Bronchial epithelial cell (primary cell): ENCODE measurements around the gene RNF32. TPM values are rescaled to one million over a fixed set of nuclear protein-coding genes. Genes with fewer than 3 reads are reported as not detected.
"Not testable (repeated sequence)": the region's sequence is repeated elsewhere in the genome, so short reads cannot be mapped to it uniquely, and the experiment has no call there.

Source experiments
- DNase-seq: peaks from one replicate; pipeline ENCODE4 v3.0.0-alpha.2; 2010; ENCODE audit warnings: low read depth
- FAIRE-seq: peaks from 2 replicates; lab custom pipeline; 2011; peaks lifted over from hg19 to GRCh38; lab: Jason Lieb, UNC
- H3K27me3 ChIP-seq: 2 replicates; pipeline ENCODE4 v1.5.1; 2011; ENCODE audit warnings: low read length; ENCODE audit not compliant: control insufficient read depth, insufficient read depth
- H3K36me3 ChIP-seq: 2 replicates; pipeline ENCODE4 v1.5.1; 2011; ENCODE audit warnings: low read length; ENCODE audit not compliant: control insufficient read depth, insufficient read depth
- H3K4me3 ChIP-seq: 2 replicates; pipeline ENCODE4 v1.5.1; 2011; ENCODE audit warnings: mild to moderate bottlenecking, low read depth, low read length, control low read depth
- CTCF ChIP-seq: IDR thresholded peaks from 2 replicates; pipeline ENCODE4 v1.5.1; 2011; ENCODE audit warnings: mild to moderate bottlenecking, moderate library complexity, low read length, control low read depth, inconsistent platforms; ENCODE audit not compliant: insufficient read depth, severe bottlenecking
- total RNA-seq: library from RNA; depleted of rRNA; stranded (reverse); fragments of >200 nt; gene quantifications from 2 replicates; pipeline ENCODE4 v1.2.1, GENCODE V29; 2014

Gene RNF32
- total RNA-seq, 1 donor from 2014 or later: 1.8 TPM

DNA sequence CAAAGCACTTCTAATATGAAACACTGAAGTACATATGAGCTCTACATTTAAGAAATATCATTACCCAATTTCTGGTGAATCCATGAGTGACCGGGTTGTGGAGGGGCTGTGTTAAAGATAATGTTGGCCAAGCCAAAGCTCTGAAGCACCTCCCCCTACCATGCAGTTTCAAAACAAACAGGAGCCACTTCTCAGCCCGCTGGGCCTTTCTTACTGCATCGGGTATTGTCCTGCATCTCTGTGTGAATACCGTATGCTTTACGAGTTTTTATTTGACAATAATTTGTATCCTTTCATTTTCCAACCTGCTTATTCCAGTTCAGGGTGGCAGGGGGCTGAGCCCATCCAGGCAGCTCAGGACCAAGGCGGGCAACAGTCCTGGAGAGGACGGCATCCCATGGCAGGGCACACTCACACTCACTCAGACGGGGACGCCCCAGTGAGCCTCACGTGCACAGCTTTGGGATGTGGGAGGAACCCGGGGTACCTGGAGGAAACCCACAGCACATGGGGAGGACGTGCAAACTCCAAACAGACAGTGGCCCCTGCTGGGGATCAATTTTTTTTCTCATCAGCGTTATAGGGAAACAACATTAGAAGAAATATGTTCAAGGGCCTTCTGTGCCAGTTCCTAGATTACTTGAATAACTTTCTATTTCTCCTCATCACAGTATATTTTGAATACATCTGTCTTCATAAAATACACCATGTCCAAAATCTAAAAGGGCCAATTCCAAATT is 1.9 kb downstream of the RNF32 start:
- no peak for FAIRE-seq
- H3K27me3 ChIP-seq: no peaks in the 10 kb centered on the region
- no peaks in the 10 kb centered on the region for H3K36me3 ChIP-seq
- TF ChIP-seq CTCF: no peak
- no peak for DNase-seq
- H3K4me3 ChIP-seq: no peak overlapping the region

- H3K27me3 ChIP-seq, H3K36me3 ChIP-seq, H3K4me3 ChIP-seq, DNase-seq, FAIRE-seq: not testable (repeated sequence)
Observed at GRCh38 chr7:156647330-156647729, 6.8 kb downstream of the RNF32 start.

DNA sequence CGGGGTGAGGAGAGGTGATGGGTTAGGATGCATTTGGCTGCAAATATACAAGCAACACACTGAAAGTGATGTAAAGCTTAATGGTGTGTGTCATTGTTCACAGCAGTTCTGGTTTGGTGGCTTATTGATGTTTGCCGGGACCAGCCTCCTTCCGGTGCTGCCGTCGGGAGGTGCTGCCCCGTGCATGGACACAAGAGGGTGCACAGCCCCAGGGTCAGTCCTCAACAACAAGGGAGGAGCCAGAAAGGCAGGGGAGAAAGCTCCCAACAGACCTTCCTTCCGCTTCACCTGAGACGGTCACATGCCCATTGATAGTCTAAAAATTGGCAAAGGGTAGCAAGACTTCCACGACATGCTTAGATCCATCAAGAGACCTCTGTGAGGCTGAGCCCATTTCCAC is 9.5 kb downstream of the RNF32 start:
- no peak overlapping the region for H3K4me3 ChIP-seq
- no peaks in the 10 kb centered on the region for H3K36me3 ChIP-seq
- H3K27me3 ChIP-seq: no peaks in the 10 kb centered on the region
- TF ChIP-seq CTCF: peak; percentile 35
- FAIRE-seq (no peak), DNase-seq (no peak)

DNA sequence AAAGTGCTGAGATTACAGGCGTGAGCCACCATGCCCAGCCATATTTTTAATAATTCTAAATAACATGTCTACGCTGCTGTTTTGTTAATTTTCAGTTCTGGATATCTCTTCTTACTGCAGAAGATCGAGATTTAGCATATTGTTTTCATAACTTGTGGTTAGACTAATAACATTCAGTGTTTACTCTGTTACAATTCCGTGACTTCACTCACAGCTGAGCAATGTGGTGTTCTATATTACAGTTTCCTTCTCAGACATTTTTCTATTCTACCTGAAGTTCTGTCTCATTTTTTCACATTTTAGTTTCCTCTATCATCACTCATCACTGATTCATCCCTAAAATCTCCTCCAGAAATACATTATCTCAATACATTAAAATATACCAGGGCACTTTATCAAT is 10.9 kb downstream of the RNF32 start:
- Histone ChIP-seq H3K27me3 (no peaks in the 10 kb centered on the region), H3K36me3 (no peaks in the 10 kb centered on the region), H3K4me3 (no peak overlapping the region)
- FAIRE-seq (no peak), DNase-seq (no peak)
- no peak for TF ChIP-seq CTCF

GRCh38 chr7:156652886-156653568 is 12.5 kb downstream of the RNF32 start:
- no peaks in the 10 kb centered on the region for H3K27me3 ChIP-seq
- no peaks in the 10 kb centered on the region for H3K36me3 ChIP-seq
- FAIRE-seq: no peak
- H3K4me3 ChIP-seq: no peak overlapping the region
- peak; percentile 72 for DNase-seq
- no peak for TF ChIP-seq CTCF

DNA sequence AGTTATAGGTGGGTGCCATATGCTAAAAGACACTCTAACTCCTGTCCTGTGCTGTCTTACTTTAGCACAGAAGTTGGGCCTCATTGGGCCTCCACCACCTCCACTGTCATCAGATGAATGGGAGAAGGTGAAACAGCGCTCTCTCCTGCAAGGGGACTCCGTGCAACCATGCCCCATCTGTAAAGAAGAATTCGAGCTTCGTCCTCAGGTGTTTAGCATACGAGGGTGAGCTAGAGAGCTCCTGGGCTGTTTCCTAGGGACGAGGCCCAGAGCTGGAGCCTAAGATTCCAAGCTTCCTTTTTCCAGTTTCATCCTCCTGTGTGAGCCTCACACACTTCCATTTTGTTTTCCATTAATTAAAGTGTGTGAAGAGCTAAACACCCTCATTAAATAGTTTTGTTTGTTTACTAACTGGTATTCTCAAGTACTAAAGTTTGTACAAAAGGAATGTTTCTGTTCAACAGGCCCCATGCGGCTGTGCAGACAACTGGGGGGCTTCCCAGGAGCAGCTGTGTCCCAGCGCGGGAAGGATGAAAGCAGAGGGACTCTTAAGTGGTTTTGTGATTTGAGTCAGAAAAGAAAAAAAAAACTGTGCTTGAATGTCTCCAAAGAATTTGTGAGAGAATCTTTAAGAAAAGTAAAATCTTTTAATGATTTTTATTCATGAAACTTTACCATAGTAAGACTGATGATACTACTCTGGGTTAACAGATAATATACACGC is 14.1 kb downstream of the RNF32 start:
- DNase-seq (no peak), FAIRE-seq (no peak)

More for the DNA sequence above, 14.1 kb downstream of the RNF32 start:
- Histone ChIP-seq H3K36me3 (no peaks in the 10 kb centered on the region), H3K4me3 (no peak overlapping the region), H3K27me3 (no peaks in the 10 kb centered on the region)
- TF ChIP-seq CTCF: no peak
